A549 (cell line): ENCODE data around the gene GMCL1. TPM values are rescaled to one million over a fixed set of nuclear protein-coding genes. Genes with fewer than 3 reads are reported as not detected.
A peak's percentile ranks its signal among the peaks of the same experiment; 100 is the strongest.

ENCODE experiments used
- ATAC-seq, 2 experiments: fragments of 200-7000 bp in 1 of 2; fragments of >200 bp in 1 of 2; cut with Nextera tagmentation in 1 of 2; cut with Tn5 transposase in 1 of 2; 3 replicates each; pipeline versions ENCODE4 v1.8.0 to v1.9.1; 2018 to 2020; ENCODE audit warnings: mild to moderate bottlenecking in 1 of 2, moderate library complexity in 1 of 2
- CTCF ChIA-PET: fragments of 300-600 bp; sonication (Branson Sonifier 250); formaldehyde crosslinking; extraction: SDS; loops from one replicate; lab custom pipeline; 2021; ENCODE audit warnings: antibody characterized with exemption, inconsistent platforms; lab: Yijun Ruan, JAX
- POLR2A ChIA-PET: fragments of 350-600 bp; formaldehyde crosslinking; extraction: SDS; loops from one replicate; lab custom pipeline; 2021; ENCODE audit warnings: antibody characterized with exemption, inconsistent platforms; lab: Yijun Ruan, JAX
- DNase-seq, 2 experiments: peaks; one replicate each; pipeline versions ENCODE4 v3.0.0 to v3.0.0-alpha.2; 2011 to 2016; ENCODE audit warnings: low read depth in 1 of 2, low spot score in 1 of 2
- FAIRE-seq: peaks from 2 replicates; lab custom pipeline; 2011; peaks lifted over from hg19 to GRCh38; lab: Jason Lieb, UNC
- H3K27ac ChIP-seq, 2 experiments: fragments of >200 bp; sonication (Bioruptor Twin); formaldehyde crosslinking; 3 replicates each; pipeline ENCODE4 v1.5.1; 2016 to 2017
- H3K4me1 ChIP-seq: fragments of >200 bp; sonication (Bioruptor Twin); formaldehyde crosslinking; 3 replicates; pipeline ENCODE4 v1.6.1; 2016
- H3K4me2 ChIP-seq: fragments of >200 bp; sonication (Bioruptor Twin); formaldehyde crosslinking; 3 replicates; pipeline ENCODE4 v1.6.1; 2016
- H3K4me3 ChIP-seq: fragments of >200 bp; sonication (Bioruptor Twin); formaldehyde crosslinking; 3 replicates; pipeline ENCODE4 v1.5.1; 2016
- H3K9me3 ChIP-seq: fragments of >200 bp; sonication (Bioruptor Twin); formaldehyde crosslinking; 3 replicates; pipeline ENCODE4 v1.6.1; 2016
- BHLHE40 ChIP-seq: IDR thresholded peaks from 2 replicates; pipeline ENCODE4 v1.6.1; 2012; ENCODE audit warnings: low read depth, low read length, inconsistent platforms
- CBX8 ChIP-seq: fragments of 200-600 bp; sonication (generic); IDR thresholded peaks from 2 replicates; pipeline ENCODE4 v1.6.1; 2016
- CEBPB ChIP-seq, 2 experiments: fragments of >200 bp in 1 of 2; sonication (Bioruptor Twin) in 1 of 2; formaldehyde crosslinking in 1 of 2; IDR thresholded peaks; 2 replicates each; pipeline ENCODE4 v1.6.1; 2012 to 2016
- EHMT2 ChIP-seq: fragments of 200-600 bp; sonication (generic); IDR thresholded peaks from 2 replicates; pipeline ENCODE4 v1.6.1; 2016; ENCODE audit warnings: antibody characterized with exemption, low read depth, mild to moderate bottlenecking, moderate library complexity
- ELK1 ChIP-seq: fragments of 150-350 bp; IDR thresholded peaks from 2 replicates; pipeline ENCODE4 v1.6.1; 2014; ENCODE audit warnings: low read depth, mild to moderate bottlenecking, low read length
- ESRRA ChIP-seq: fragments of 150-350 bp; IDR thresholded peaks from 2 replicates; pipeline ENCODE4 v1.6.1; 2014; ENCODE audit warnings: mild to moderate bottlenecking, low read length, borderline replicate concordance
- FOSL2 ChIP-seq, 2 experiments: fragments of 450-650 bp in 1 of 2; fragments of >200 bp in 1 of 2; sonication (Bioruptor Twin) in 1 of 2; formaldehyde crosslinking; IDR thresholded peaks; 2 replicates each; pipeline versions ENCODE4 v1.5.0 to v1.6.1; 2016 to 2020; ENCODE audit warnings: mild to moderate bottlenecking in 1 of 2, moderate library complexity in 1 of 2
- GATA3 ChIP-seq: IDR thresholded peaks from 2 replicates; pipeline ENCODE4 v1.6.1; 2012; ENCODE audit warnings: borderline replicate concordance
- HES2 ChIP-seq: fragments of >200 bp; sonication (Bioruptor Twin); formaldehyde crosslinking; IDR thresholded peaks from 2 replicates; pipeline ENCODE4 v1.6.1; 2016
- HOXA7 ChIP-seq: fragments of 250-450 bp; sonication (Bioruptor Pico); IDR thresholded peaks from 2 replicates; pipeline ENCODE4 v1.5.0; 2020; ENCODE audit warnings: mild to moderate bottlenecking, moderate library complexity
- HOXB13 ChIP-seq: fragments of 250-450 bp; sonication (Bioruptor Pico); IDR thresholded peaks from 2 replicates; pipeline ENCODE4 v1.5.0; 2020; ENCODE audit warnings: low read depth, mild to moderate bottlenecking, moderate library complexity
- JUN ChIP-seq, 2 experiments: fragments of >200 bp; sonication (Bioruptor Twin); formaldehyde crosslinking; IDR thresholded peaks; 2 replicates in 1 of 2; 3 replicates in 1 of 2; pipeline ENCODE4 v1.6.1; 2016 to 2017
- MAFK ChIP-seq: fragments of 450-650 bp; IDR thresholded peaks from 2 replicates; pipeline ENCODE4 v1.6.1; 2014; ENCODE audit not compliant: partially characterized antibody
- MYC ChIP-seq: IDR thresholded peaks from 2 replicates; pipeline ENCODE4 v1.6.1; 2012; ENCODE audit warnings: mild to moderate bottlenecking, inconsistent platforms, low read length, improper control_type of control experiment, borderline replicate concordance
- NPAS2 ChIP-seq: fragments of 250-450 bp; sonication (Bioruptor Pico); IDR thresholded peaks from 2 replicates; pipeline ENCODE4 v1.8.0; 2022; ENCODE audit warnings: mild to moderate bottlenecking, moderate library complexity, borderline replicate concordance
- PHF8 ChIP-seq: fragments of 200-600 bp; sonication (generic); IDR thresholded peaks from 2 replicates; pipeline ENCODE4 v1.6.1; 2016; ENCODE audit warnings: low read depth, mild to moderate bottlenecking, antibody characterized with exemption, moderate library complexity, borderline replicate concordance
- POLR2AphosphoS2 ChIP-seq: conservative IDR thresholded peaks from 2 replicates; pipeline ENCODE4 v1.6.1; 2012; ENCODE audit warnings: low read length, improper control_type of control experiment, inconsistent platforms
- RAD21 ChIP-seq, 2 experiments: fragments of >200 bp in 1 of 2; sonication (Bioruptor Twin) in 1 of 2; formaldehyde crosslinking in 1 of 2; IDR thresholded peaks in 1 of 2; conservative IDR thresholded peaks in 1 of 2; 2 replicates in 1 of 2; 3 replicates in 1 of 2; pipeline ENCODE4 v1.6.1; 2012 to 2018; ENCODE audit warnings: inconsistent platforms in 1 of 2
- RARB ChIP-seq: fragments of 250-450 bp; sonication (Bioruptor Pico); IDR thresholded peaks from 2 replicates; pipeline ENCODE4 v1.8.0; 2021; ENCODE audit warnings: mild to moderate bottlenecking, moderate library complexity
- RCOR1 ChIP-seq: fragments of 150-350 bp; IDR thresholded peaks from 2 replicates; pipeline ENCODE4 v1.6.1; 2014; ENCODE audit warnings: antibody characterized with exemption, low read length, low read depth
- RFX5 ChIP-seq: fragments of 450-650 bp; IDR thresholded peaks from 2 replicates; pipeline ENCODE4 v1.7.1; 2014; ENCODE audit warnings: antibody characterized with exemption, mild to moderate bottlenecking, moderate library complexity
- RNF2 ChIP-seq: fragments of 200-600 bp; sonication (generic); IDR thresholded peaks from 2 replicates; pipeline ENCODE4 v1.6.1; 2016; ENCODE audit warnings: low read depth, mild to moderate bottlenecking, antibody characterized with exemption, moderate library complexity, borderline replicate concordance
- SREBF2 ChIP-seq: fragments of 450-650 bp; IDR thresholded peaks from 2 replicates; pipeline ENCODE4 v1.6.1; 2014; ENCODE audit warnings: mild to moderate bottlenecking, moderate library complexity
- TFCP2L1 ChIP-seq: fragments of 250-450 bp; sonication (Bioruptor Pico); IDR thresholded peaks from 2 replicates; pipeline ENCODE4 v1.5.0; 2021; ENCODE audit warnings: mild to moderate bottlenecking
- USF2 ChIP-seq: fragments of 450-650 bp; IDR thresholded peaks from 2 replicates; pipeline ENCODE4 v1.6.1; 2014; ENCODE audit warnings: antibody characterized with exemption
- ZFP36 ChIP-seq: fragments of 450-650 bp; IDR thresholded peaks from 2 replicates; pipeline ENCODE4 v1.6.1; 2014; ENCODE audit warnings: borderline replicate concordance; ENCODE audit not compliant: partially characterized antibody
- WGBS: methylation state at CpG from one replicate; pipeline ENCODE4 v1.1.6; 2017; ENCODE audit errors: missing lambda C conversion rate; 5-methylcytosine and 5-hydroxymethylcytosine counted together
- polyA plus RNA-seq, 4 experiments: library from polyadenylated mRNA; depleted of rRNA in 3 of 4; stranded (reverse); fragments of >200 nt; fragmentation: RNase III in 1 of 4; extraction: RNeasy Plus Mini Kit Qiagen cat#74134 plus additional on column Dnase treatment in 1 of 4; gene quantifications; 2 replicates in 3 of 4; 3 replicates in 1 of 4; pipeline ENCODE4 v1.2.3, GENCODE V29; 2011 to 2017

GMCL1 gene
- polyA plus RNA-seq, 2 of the 4 experiments (the other 2 are of a cell fraction): 16.6 to 21.1 TPM

GRCh38 chr2:69785358-69785757 is 44.1 kb upstream of the GMCL1 start:
- TF ChIP-seq RARB (CRISPR knock-in tag) (no peak), ESRRA (no peak), ELK1 (no peak), CEBPB (IDR thresholded peaks at IDR 0.05) (no peak), SREBF2 (no peak)
- ATAC-seq (no peak), FAIRE-seq (no peak), DNase-seq (no peak)
- Histone ChIP-seq H3K4me3 (no peak overlapping the region), H3K9me3 (no peaks in the 10 kb centered on the region), H3K4me2 (no peak overlapping the region), H3K4me1 (peaks cover 82% of the 10 kb centered on the region), H3K27ac (peak overlapping the region; percentile 78 to 93; a peak in 5 of 6 replicates)
- 91% methylated on average over 2 of the region's 2 CpGs for WGBS
- POLR2A ChIA-PET: interaction anchor here (1.1 kb wide), 1 partner anchor 44 kb away, joined by 3 read pairs; no protein-coding TSS in a partner anchor
- CTCF ChIA-PET: interaction anchor here (0.9 to 2.7 kb wide), 8 partner anchors 10 to 61 kb away, joined by 3 to 11 read pairs (median 4); no protein-coding TSS in a partner anchor

- Histone ChIP-seq H3K9me3 (no peaks in the 10 kb centered on the region), H3K4me1 (peaks cover 82% of the 10 kb centered on the region), H3K4me3 (no peak overlapping the region), H3K4me2 (no peak overlapping the region), H3K27ac (peak overlapping the region; percentile 28 to 78; a peak in 5 of 6 replicates)
- 84% methylated on average over 4 of the region's 4 CpGs for WGBS
- TF ChIP-seq USF2 (no peak), ZFP36 (no peak), TFCP2L1 (no peak), NPAS2 (CRISPR knock-in tag) (no peak), MAFK (no peak), RAD21 (conservative IDR thresholded peaks at IDR 0.05 in 1 of 2, IDR thresholded peaks at IDR 0.05 in 1 of 2) (no peak), MYC (no peak), SREBF2 (no peak), RCOR1 (no peak)
- FAIRE-seq: no peak
- ChIA-PET POLR2A (interaction anchor here (1.1 kb wide), 1 partner anchor 45 kb away, joined by 3 read pairs; no protein-coding TSS in a partner anchor), CTCF (interaction anchor here (0.5 to 2.7 kb wide), 8 partner anchors 9 to 61 kb away, joined by 3 to 11 read pairs (median 4); no protein-coding TSS in a partner anchor)
- no peak for DNase-seq
- ATAC-seq: no peak
These were observed 43.4 kb upstream of the GMCL1 start for GRCh38 chr2:69786052-69786560.

- WGBS: 35% methylated on average over 7 of the region's 7 CpGs
- H3K4me1 ChIP-seq: peaks cover 64% of the 10 kb centered on the region
- ChIA-PET CTCF (interaction anchor here (0.6 to 3.9 kb wide), 9 partner anchors 10 to 354 kb away, joined by 3 to 26 read pairs (median 4); no protein-coding TSS in a partner anchor), POLR2A (interaction anchor here (0.5 to 3.1 kb wide), 3 partner anchors 10 to 48 kb away, joined by 3 to 14 read pairs (median 4); partner anchors contain the start of gene ANXA4)
- peak overlapping the region; percentile 68 to 79 for H3K27ac ChIP-seq
- no peaks in the 10 kb centered on the region for H3K9me3 ChIP-seq
- DNase-seq: peak; percentile 64 to 91
- peak overlapping the region; percentile 58 for H3K4me2 ChIP-seq
- H3K4me3 ChIP-seq: no peak overlapping the region
- peak; percentile 95 to 96 for ATAC-seq
- peak; percentile 7 for FAIRE-seq
- TF ChIP-seq EHMT2 (no peak), RNF2 (no peak), ELK1 (no peak), HOXB13 (CRISPR knock-in tag) (no peak), PHF8 (no peak), HES2 (no peak), BHLHE40 (no peak), ZFP36 (peak; percentile 41), FOSL2 (IDR thresholded peaks at IDR 0.05) (no peak), FOSL2 (CRISPR knock-in tag; IDR thresholded peaks at IDR 0.05) (peak; percentile 78), JUN (IDR thresholded peaks at IDR 0.05) (no peak; a peak in 1 of 5 replicates), USF2 (no peak), SREBF2 (no peak), CBX8 (no peak), RFX5 (no peak), GATA3 (peak; percentile 71), POLR2AphosphoS2 (no peak), HOXA7 (CRISPR knock-in tag) (no peak)
These were observed 40.2 kb upstream of the GMCL1 start for GRCh38 chr2:69789175-69789721.
